BLaER1 treated with 17β-estradiol and CSF1 and Interleukin-3, amounts not matched to agents 10 nM and 100 nM (cell line): ENCODE measurements around the gene ACTMAP.
A peak's percentile ranks its signal among the peaks of the same experiment; 100 is the strongest.

Experiments used
- H3K27ac ChIP-seq, 11 experiments: shearing (Covaris generic); formaldehyde crosslinking; 2 replicates each; pipeline ENCODE4 v1.8.1; 2022
- H3K27me3 ChIP-seq, 11 experiments: shearing (Covaris generic); formaldehyde crosslinking; 2 replicates each; pipeline ENCODE4 v1.8.1; 2022
- H3K36me3 ChIP-seq, 11 experiments: shearing (Covaris generic); formaldehyde crosslinking; 2 replicates each; pipeline ENCODE4 v1.8.1; 2022
- H3K4me1 ChIP-seq, 10 experiments: shearing (Covaris generic); formaldehyde crosslinking; 2 replicates each; pipeline ENCODE4 v1.8.1; 2022
- H3K4me2 ChIP-seq, 11 experiments: shearing (Covaris generic); formaldehyde crosslinking; 2 replicates each; pipeline ENCODE4 v1.8.1; 2022
- H3K4me3 ChIP-seq, 10 experiments: shearing (Covaris generic); formaldehyde crosslinking; 2 replicates each; pipeline ENCODE4 v1.8.1; 2022
- H3K9ac ChIP-seq, 11 experiments: shearing (Covaris generic); formaldehyde crosslinking; 2 replicates each; pipeline ENCODE4 v1.8.1; 2022
- H3K9me3 ChIP-seq, 11 experiments: shearing (Covaris generic); formaldehyde crosslinking; replicated peaks in 1 of 11; 2 replicates each; pipeline ENCODE4 v1.8.1; 2022
- H4K20me1 ChIP-seq, 11 experiments: shearing (Covaris generic); formaldehyde crosslinking; 2 replicates each; pipeline ENCODE4 v1.8.1; 2022
- Cebpa-rat ChIP-seq, 11 experiments: shearing (Covaris generic); IDR thresholded peaks; 2 replicates each; pipeline ENCODE4 v1.8.1; 2022

Gene ACTMAP

GRCh38 chr19:40750058-40750873 is at the start of gene ACTMAP:
TSS of gene ACTMAP (minus strand) at chr19:40750477. CDS start at chr19:40749803, 674 bp downstream.
- Histone ChIP-seq H3K36me3 (peaks cover 2 to 32% (median 27%) of the 10 kb centered on the region in 11 experiments; a peak in 20 of 22 replicates), H3K9me3 (no peaks in the 10 kb centered on the region), H3K27me3 (no peaks in the 10 kb centered on the region), H3K27ac (peak within 1 kb of the TSS; percentile 90 to 98 (median 97)), H3K4me2 (peak within 1 kb of the TSS; percentile 91 to 98 (median 94)), H4K20me1 (peaks cover 14 to 37% (median 29%) of the 10 kb centered on the region in 11 experiments; a peak in 21 of 22 replicates), H3K4me1 (peaks cover 49 to 62% (median 56%) of the 10 kb centered on the region in 10 experiments), H3K9ac (peak within 1 kb of the TSS; percentile 89 to 98 (median 96)), H3K4me3 (peak within 1 kb of the TSS; percentile 65 to 87 (median 80))
- no peak for TF ChIP-seq Cebpa-rat (IDR thresholded peaks at IDR 0.05)

- no peak for TF ChIP-seq Cebpa-rat (IDR thresholded peaks at IDR 0.05)
- H3K36me3 ChIP-seq, result peaks cover 28 to 56% (median 42%) of the 10 kb centered on the region in 11 experiments
- no peaks in the 10 kb centered on the region for H3K27me3 ChIP-seq
- H3K4me1 ChIP-seq, result peaks cover 60 to 67% (median 64%) of the 10 kb centered on the region in 10 experiments
- H3K4me3 ChIP-seq, result peak overlapping the region; percentile 86 to 100 (median 95)
- no peaks in the 10 kb centered on the region for H3K9me3 ChIP-seq
- H3K9ac ChIP-seq, result peak overlapping the region; percentile 94 to 99 (median 97)
- H4K20me1 ChIP-seq, result peaks cover 49 to 55% (median 51%) of the 10 kb centered on the region in 11 experiments
- H3K27ac ChIP-seq, result peak overlapping the region; percentile 90 to 95 (median 93)
- H3K4me2 ChIP-seq, result peak overlapping the region; percentile 93 to 100 (median 99)
Measured at GRCh38 chr19:40799558-40800338, 49.5 kb upstream of the ACTMAP start.

GRCh38 chr19:40798683-40799557 is 48.6 kb upstream of the ACTMAP start, which contains the start of gene EGLN2:
TSS of gene EGLN2 (plus strand) at chr19:40799191. CDS start at chr19:40800573, 1,382 bp downstream.
- no peaks in the 10 kb centered on the region for H3K27me3 ChIP-seq
- peak within 1 kb of the TSS; percentile 94 to 99 (median 97) for H3K9ac ChIP-seq
- H3K9me3 ChIP-seq, result no peaks in the 10 kb centered on the region
- peak within 1 kb of the TSS; percentile 93 to 100 (median 99) for H3K4me2 ChIP-seq
- H3K4me1 ChIP-seq, result peaks cover 52 to 59% (median 55%) of the 10 kb centered on the region in 10 experiments
- peak within 1 kb of the TSS; percentile 86 to 100 (median 95) for H3K4me3 ChIP-seq
- H4K20me1 ChIP-seq, result peaks cover 41 to 46% (median 43%) of the 10 kb centered on the region in 11 experiments
- TF ChIP-seq Cebpa-rat (IDR thresholded peaks at IDR 0.05), result no peak
- peak within 1 kb of the TSS; percentile 90 to 95 (median 93) for H3K27ac ChIP-seq
- peaks cover 21 to 48% (median 34%) of the 10 kb centered on the region in 11 experiments for H3K36me3 ChIP-seq

GRCh38 chr19:40797963-40798682 is 47.8 kb upstream of the ACTMAP start:
- peak overlapping the region; percentile 69 to 93 (median 82) for H3K4me2 ChIP-seq
- peak overlapping the region; percentile 45 to 100 (median 63) for H3K4me3 ChIP-seq
- peak overlapping the region; percentile 72 to 97 (median 81) for H3K9ac ChIP-seq
- 0 out of 22 replicates have a peak, but pooled peaks of 1 of the 11 experiments have one; percentile 13 for TF ChIP-seq Cebpa-rat (IDR thresholded peaks at IDR 0.05)
- H3K27me3 ChIP-seq, result no peaks in the 10 kb centered on the region
- H3K4me1 ChIP-seq, result peaks cover 44 to 51% (median 48%) of the 10 kb centered on the region in 10 experiments
- H3K36me3 ChIP-seq, result peaks cover 13 to 46% (median 27%) of the 10 kb centered on the region in 11 experiments
- peak overlapping the region; percentile 65 to 95 (median 90) for H3K27ac ChIP-seq
- no peaks in the 10 kb centered on the region for H3K9me3 ChIP-seq
- peaks cover 33 to 38% (median 35%) of the 10 kb centered on the region in 11 experiments for H4K20me1 ChIP-seq

- Histone ChIP-seq H3K27me3 (no peaks in the 10 kb centered on the region), H3K9me3 (no peaks in the 10 kb centered on the region), H4K20me1 (peaks cover 25 to 31% (median 28%) of the 10 kb centered on the region in 11 experiments), H3K36me3 (peaks cover 13 to 48% (median 21%) of the 10 kb centered on the region in 11 experiments), H3K4me1 (peaks cover 36 to 49% (median 42%) of the 10 kb centered on the region in 10 experiments), H3K9ac (peak overlapping the region; percentile 72 to 97 (median 81)), H3K4me3 (peak overlapping the region; percentile 45 to 100 (median 63); a peak in 12 of 20 replicates), H3K27ac (peak overlapping the region; percentile 65 to 95 (median 90); a peak in 21 of 22 replicates), H3K4me2 (peak overlapping the region; percentile 69 to 93 (median 82))
- TF ChIP-seq Cebpa-rat (IDR thresholded peaks at IDR 0.05), result no peak
Measured at GRCh38 chr19:40797166-40797962, 47.1 kb upstream of the ACTMAP start.

GRCh38 chr19:40791996-40792395 is 41.7 kb upstream of the ACTMAP start:
- no peaks in the 10 kb centered on the region for H3K9me3 ChIP-seq
- H3K36me3 ChIP-seq, result peaks cover 0 to 73% (median 19%) of the 10 kb centered on the region in 11 experiments; a peak in 14 of 22 replicates
- peak overlapping the region in 6 of 11 experiments; percentile 13 to 40 (median 22); a peak in 10 of 22 replicates for H3K4me2 ChIP-seq
- H3K4me1 ChIP-seq, result peaks cover 2 to 30% (median 17%) of the 10 kb centered on the region in 10 experiments; a peak in 18 of 20 replicates
- H3K4me3 ChIP-seq, result no peak overlapping the region
- H3K9ac ChIP-seq, result peak overlapping the region in 2 of 11 experiments; percentile 10 to 13; a peak in 2 of 22 replicates
- no peak for TF ChIP-seq Cebpa-rat (IDR thresholded peaks at IDR 0.05)
- no peaks in the 10 kb centered on the region for H3K27me3 ChIP-seq
- 0 out of 22 replicates have a peak, but pooled peaks cover 0 to 4% (median 0%) of the 10 kb centered on the region in 11 experiments for H4K20me1 ChIP-seq
- no peak overlapping the region for H3K27ac ChIP-seq
